Natural killer cell (primary cell): Measurements from ENCODE around the gene CXXC5. TPM values are rescaled to one million over a fixed set of nuclear protein-coding genes. Genes with fewer than 3 reads are reported as not detected.

Source experiments
- ATAC-seq, 3 donors: fragments of 150-1000 bp in 2 of 3; fragments of 200-7000 bp in 1 of 3; cut with Tn5 transposase; 1 replicate in 1 of 3; 2 replicates in 2 of 3; pipeline ENCODE4 v1.10.0; 2021; ENCODE audit warnings: mild to moderate bottlenecking in 2 of 3, moderate library complexity in 2 of 3
- DNase-seq, 2 donors: peaks; one replicate each; pipeline versions ENCODE4 v3.0.0 to v3.0.0-alpha.2; 2013 to 2021; ENCODE audit warnings: mixed read lengths in 1 of 2
- H3K27ac ChIP-seq: one replicate; pipeline ENCODE4 v1.5.1; 2013; ENCODE audit warnings: mild to moderate bottlenecking, low read length
- H3K27me3 ChIP-seq: one replicate; pipeline ENCODE4 v1.6.1; 2013; ENCODE audit warnings: low read length; ENCODE audit not compliant: control insufficient read depth, insufficient read depth
- H3K36me3 ChIP-seq: one replicate; pipeline ENCODE4 v1.6.1; 2013; ENCODE audit warnings: low read length; ENCODE audit not compliant: control insufficient read depth, insufficient read depth
- H3K4me1 ChIP-seq: one replicate; pipeline ENCODE4 v1.6.1; 2013; ENCODE audit warnings: low read length; ENCODE audit not compliant: control insufficient read depth, insufficient read depth
- H3K4me3 ChIP-seq: one replicate; pipeline ENCODE4 v1.5.1; 2013; ENCODE audit warnings: low read length
- H3K9me3 ChIP-seq: one replicate; pipeline ENCODE4 v1.6.1; 2013; ENCODE audit warnings: low read length; ENCODE audit not compliant: control insufficient read depth, insufficient read depth
- H3K27ac Mint-ChIP-seq, 2 donors: one replicate each; pipeline ENCODE4 v1.8.0; 2022; ENCODE audit warnings: mild to moderate bottlenecking in 2 of 2, mixed read lengths in 2 of 2, moderate library complexity in 1 of 2
- H3K27me3 Mint-ChIP-seq, 2 donors: one replicate each; pipeline ENCODE4 v1.8.0; 2022; ENCODE audit warnings: low read depth in 2 of 2, mixed read lengths in 2 of 2
- H3K36me3 Mint-ChIP-seq: one replicate; pipeline ENCODE4 v1.8.0; 2022; ENCODE audit warnings: mixed read lengths
- H3K4me1 Mint-ChIP-seq, 2 donors: one replicate each; pipeline ENCODE4 v1.8.0; 2022; ENCODE audit warnings: mixed read lengths in 2 of 2
- H3K4me3 Mint-ChIP-seq: one replicate; pipeline ENCODE4 v1.8.0; 2022; ENCODE audit warnings: mild to moderate bottlenecking, moderate library complexity, mixed read lengths
- H3K9me3 Mint-ChIP-seq, 2 donors: one replicate each; pipeline ENCODE4 v1.8.0; 2022; ENCODE audit warnings: mixed read lengths in 2 of 2
- WGBS: methylation state at CpG from one replicate; pipeline ENCODE4 v1.1.7; 2013; ENCODE audit warnings: missing lambda C conversion rate; ENCODE audit not compliant: insufficient coverage; 5-methylcytosine and 5-hydroxymethylcytosine counted together
- intact Hi-C: fragments of 100-400 bp; cut with micrococcal nuclease; formaldehyde crosslinking; loops from one replicate; pipeline ENCODE4 v1.14.2; 2022
- total RNA-seq, 4 donors: library from RNA; stranded (reverse); fragments of 120-200 nt in 1 of 4; gene quantifications; one replicate each; pipeline versions ENCODE4 v1.2.3 to v1.2.4, GENCODE V29; 2013 to 2022
- TF ChIP-seq, protein P1 (sequence below): fragments of 200-600 bp; IDR thresholded peaks from one replicate; pipeline ENCODE4 v1.8.0; 2022; ENCODE audit warnings: antibody characterized with exemption

Gene CXXC5
- total RNA-seq, 3 donors from 2014 or later (not counting 1 experiment from before 2014, with no cell fraction given), result 75.6 to 124 (median 84.8) TPM

DNA sequence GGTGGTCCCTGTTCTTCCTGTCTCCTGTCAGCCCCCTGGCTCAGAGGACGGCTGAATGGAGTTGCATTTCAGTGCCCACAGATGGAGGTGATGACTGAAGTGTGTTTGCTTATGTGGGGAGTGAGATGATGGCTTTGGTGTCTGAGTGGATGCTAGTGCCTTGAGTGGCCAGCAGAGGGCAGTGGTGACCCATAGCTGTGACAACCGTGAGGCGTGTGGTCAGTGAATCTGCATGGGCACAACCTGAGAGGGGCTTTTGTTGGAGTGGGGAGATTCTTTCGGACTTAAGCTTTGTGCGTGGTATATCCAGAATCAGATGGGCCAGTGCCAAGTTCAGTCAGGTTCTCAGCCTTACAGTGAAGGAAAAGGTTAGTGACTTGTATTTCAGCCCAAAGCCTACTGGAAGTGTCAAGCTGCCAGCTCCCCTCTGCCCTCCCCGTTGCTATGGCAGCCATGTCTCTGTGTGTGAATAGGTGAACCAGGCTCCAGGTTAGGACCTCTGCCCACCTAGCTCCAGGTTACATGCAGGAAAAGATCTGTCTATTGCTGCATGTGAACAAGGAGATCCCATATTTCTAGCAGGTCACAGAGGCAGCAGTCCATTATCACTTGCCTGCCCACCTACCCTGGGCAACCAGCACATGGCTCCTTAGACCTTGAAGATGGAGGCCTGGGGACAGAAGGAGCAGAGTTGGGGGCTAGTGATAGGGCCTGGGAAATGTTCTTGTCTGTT is 14.7 kb upstream of the CXXC5 start:
- no peak overlapping the region for H3K27ac ChIP-seq

GRCh38 chr5:139634028-139634325 is 14.2 kb upstream of the CXXC5 start:
- Histone ChIP-seq H3K27me3 (no peaks in the 10 kb centered on the region), H3K27ac (no peak overlapping the region), H3K4me1 (peaks cover 53% of the 10 kb centered on the region), H3K9me3 (no peaks in the 10 kb centered on the region), H3K36me3 (peaks cover 13% of the 10 kb centered on the region), H3K4me3 (no peak overlapping the region)
- Mint-ChIP-seq H3K36me3 (no peaks in the 10 kb centered on the region), H3K27me3 (no peaks in the 10 kb centered on the region), H3K27ac (peak overlapping the region; percentile 1 to 98), H3K9me3 (no peaks in the 10 kb centered on the region), H3K4me1 (peaks cover 38 to 50% of the 10 kb centered on the region in 2 donors), H3K4me3 (no peak overlapping the region)
- no peak for DNase-seq
- TF ChIP-seq, protein P1, sequence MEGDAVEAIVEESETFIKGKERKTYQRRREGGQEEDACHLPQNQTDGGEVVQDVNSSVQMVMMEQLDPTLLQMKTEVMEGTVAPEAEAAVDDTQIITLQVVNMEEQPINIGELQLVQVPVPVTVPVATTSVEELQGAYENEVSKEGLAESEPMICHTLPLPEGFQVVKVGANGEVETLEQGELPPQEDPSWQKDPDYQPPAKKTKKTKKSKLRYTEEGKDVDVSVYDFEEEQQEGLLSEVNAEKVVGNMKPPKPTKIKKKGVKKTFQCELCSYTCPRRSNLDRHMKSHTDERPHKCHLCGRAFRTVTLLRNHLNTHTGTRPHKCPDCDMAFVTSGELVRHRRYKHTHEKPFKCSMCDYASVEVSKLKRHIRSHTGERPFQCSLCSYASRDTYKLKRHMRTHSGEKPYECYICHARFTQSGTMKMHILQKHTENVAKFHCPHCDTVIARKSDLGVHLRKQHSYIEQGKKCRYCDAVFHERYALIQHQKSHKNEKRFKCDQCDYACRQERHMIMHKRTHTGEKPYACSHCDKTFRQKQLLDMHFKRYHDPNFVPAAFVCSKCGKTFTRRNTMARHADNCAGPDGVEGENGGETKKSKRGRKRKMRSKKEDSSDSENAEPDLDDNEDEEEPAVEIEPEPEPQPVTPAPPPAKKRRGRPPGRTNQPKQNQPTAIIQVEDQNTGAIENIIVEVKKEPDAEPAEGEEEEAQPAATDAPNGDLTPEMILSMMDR, result no peak
- ATAC-seq, result no peak
- 79% methylated on average over 2 of the region's 2 CpGs for WGBS
- intact Hi-C loops, result loop anchor here (10.0 kb wide), 1 partner anchor 211 kb away; no protein-coding TSS in a partner anchor

More for the DNA sequence above, 14.7 kb upstream of the CXXC5 start:
- H3K4me1 Mint-ChIP-seq, result peaks cover 33 to 45% of the 10 kb centered on the region in 2 donors
- peaks cover 48% of the 10 kb centered on the region for H3K4me1 ChIP-seq
- no peak overlapping the region for H3K4me3 ChIP-seq
- no peaks in the 10 kb centered on the region for H3K27me3 Mint-ChIP-seq
- H3K9me3 Mint-ChIP-seq, result no peaks in the 10 kb centered on the region
- DNase-seq, result peak; percentile 72 to 89
- TF ChIP-seq, protein P1, result peak; percentile 93
- no peaks in the 10 kb centered on the region for H3K36me3 Mint-ChIP-seq
- intact Hi-C loops, result loop anchor here (1.0 to 10.0 kb wide), 4 partner anchors 57 to 211 kb away; no protein-coding TSS in a partner anchor
- H3K27ac Mint-ChIP-seq, result peak overlapping the region; percentile 1 to 98
- peaks cover 18% of the 10 kb centered on the region for H3K36me3 ChIP-seq
- H3K4me3 Mint-ChIP-seq, result no peak overlapping the region
- no peaks in the 10 kb centered on the region for H3K9me3 ChIP-seq
- H3K27me3 ChIP-seq, result no peaks in the 10 kb centered on the region
- 11% methylated on average over 6 of the region's 6 CpGs for WGBS
- peak; percentile 17 to 55 (median 30) for ATAC-seq

DNA sequence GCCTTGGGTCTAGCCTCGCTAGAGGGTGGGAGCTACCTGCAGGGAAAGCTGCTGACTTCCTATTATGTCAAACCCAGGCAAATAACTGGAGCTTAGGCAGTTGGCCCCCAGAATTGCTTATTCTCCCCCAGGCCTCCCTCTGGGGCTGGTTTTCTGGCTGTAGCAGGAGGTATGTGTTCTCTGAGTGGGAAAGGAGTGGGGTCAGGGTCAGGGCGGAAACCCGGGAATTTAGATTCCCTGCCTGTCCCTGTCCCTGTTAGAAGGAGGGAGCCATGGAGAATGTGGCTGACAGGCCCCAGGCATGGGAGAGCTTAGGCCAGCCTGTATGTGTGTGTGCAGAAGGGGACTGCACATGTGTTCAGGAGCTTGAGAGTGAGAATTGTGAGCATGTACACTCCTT is 13.6 kb upstream of the CXXC5 start:
- no peak for DNase-seq
- Histone ChIP-seq H3K4me3 (no peak overlapping the region), H3K4me1 (peaks cover 57% of the 10 kb centered on the region), H3K27ac (no peak overlapping the region), H3K27me3 (no peaks in the 10 kb centered on the region), H3K36me3 (peaks cover 7% of the 10 kb centered on the region), H3K9me3 (no peaks in the 10 kb centered on the region)
- Mint-ChIP-seq H3K36me3 (no peaks in the 10 kb centered on the region), H3K27me3 (no peaks in the 10 kb centered on the region), H3K27ac (peak overlapping the region; percentile 98), H3K4me3 (no peak overlapping the region), H3K4me1 (peaks cover 44 to 52% of the 10 kb centered on the region in 2 donors), H3K9me3 (no peaks in the 10 kb centered on the region)
- TF ChIP-seq, protein P1, result no peak
- intact Hi-C loops, result loop anchor here (10.0 kb wide), 1 partner anchor 210 kb away; no protein-coding TSS in a partner anchor
- ATAC-seq, result no peak
- WGBS, result 93% methylated on average over 3 of the region's 3 CpGs
